Esophagus squamous epithelium (tissue), 5 donors: ENCODE measurements around the gene CSRP1. TPM values are rescaled to one million over a fixed set of nuclear protein-coding genes. Genes with fewer than 3 reads are reported as not detected.
"Not testable (repeated sequence)": the region's sequence is repeated elsewhere in the genome, so short reads cannot be mapped to it uniquely, and the experiment has no call there.

Experiments
- DNase-seq: peaks from one replicate; lab custom pipeline; 2025; lab: John Stamatoyannopoulos, UW
- H3K27ac ChIP-seq, 4 donors: fragments of 200-600 bp; sonication (generic); one replicate each; pipeline ENCODE4 v1.5.1; 2016 to 2019; ENCODE audit warnings: mild to moderate bottlenecking in 1 of 4
- H3K27me3 ChIP-seq, 4 donors: fragments of 200-600 bp; sonication (generic); 1 replicate in 3 of 4; 2 replicates in 1 of 4; pipeline versions ENCODE4 v1.5.1 to v1.6.0; 2017 to 2021; ENCODE audit warnings: antibody characterized with exemption in 1 of 4
- H3K36me3 ChIP-seq, 3 donors: fragments of 200-600 bp; sonication (generic); one replicate each; pipeline ENCODE4 v1.5.1; 2016 to 2019
- H3K4me1 ChIP-seq, 3 donors: fragments of 200-600 bp; sonication (generic); one replicate each; pipeline ENCODE4 v1.5.1; 2017 to 2019
- H3K4me3 ChIP-seq, 4 donors: fragments of 200-600 bp; sonication (generic); 1 replicate in 3 of 4; 2 replicates in 1 of 4; pipeline ENCODE4 v1.5.1; 2016 to 2019; ENCODE audit warnings: mild to moderate bottlenecking in 2 of 4, moderate library complexity in 1 of 4
- H3K9me3 ChIP-seq, 3 donors: fragments of 200-600 bp; sonication (generic); one replicate each; pipeline ENCODE4 v1.5.1; 2016 to 2019
- POLR2A ChIP-seq, 4 donors: fragments of 450-650 bp; IDR thresholded peaks; one replicate each; pipeline ENCODE4 v1.6.1; 2017; ENCODE audit warnings: antibody characterized with exemption in 4 of 4, mild to moderate bottlenecking in 4 of 4, moderate library complexity in 3 of 4
- WGBS, 2 donors: methylation state at CpG; one replicate each; pipeline ENCODE4 v1.1.5; 2018; 5-methylcytosine and 5-hydroxymethylcytosine counted together
- intact Hi-C: fragments of 100-400 bp; cut with DNase I; formaldehyde crosslinking; loops from one replicate; pipeline ENCODE4 v1.15.0; 2022
- total RNA-seq, 4 donors: library from RNA; depleted of rRNA; stranded (reverse); fragments of >200 nt; gene quantifications; one replicate each; pipeline ENCODE4 v1.1.0, GENCODE V29; 2016
- TF ChIP-seq, protein P1 (sequence below), 6 experiments: fragments of 450-650 bp in 4 of 6; fragments of 200-600 bp in 2 of 6; sonication (generic) in 2 of 6; IDR thresholded peaks; one replicate each; pipeline ENCODE4 v1.5.1; 2016 to 2019; ENCODE audit warnings: antibody characterized with exemption in 6 of 6, mild to moderate bottlenecking in 4 of 6, moderate library complexity in 4 of 6
- donor health status: DM: yes; HTN: yes; CAD: no.

The CSRP1 gene
- total RNA-seq, 4 donors from 2014 or later: 243 to 1,044 (median 363) TPM

DNA sequence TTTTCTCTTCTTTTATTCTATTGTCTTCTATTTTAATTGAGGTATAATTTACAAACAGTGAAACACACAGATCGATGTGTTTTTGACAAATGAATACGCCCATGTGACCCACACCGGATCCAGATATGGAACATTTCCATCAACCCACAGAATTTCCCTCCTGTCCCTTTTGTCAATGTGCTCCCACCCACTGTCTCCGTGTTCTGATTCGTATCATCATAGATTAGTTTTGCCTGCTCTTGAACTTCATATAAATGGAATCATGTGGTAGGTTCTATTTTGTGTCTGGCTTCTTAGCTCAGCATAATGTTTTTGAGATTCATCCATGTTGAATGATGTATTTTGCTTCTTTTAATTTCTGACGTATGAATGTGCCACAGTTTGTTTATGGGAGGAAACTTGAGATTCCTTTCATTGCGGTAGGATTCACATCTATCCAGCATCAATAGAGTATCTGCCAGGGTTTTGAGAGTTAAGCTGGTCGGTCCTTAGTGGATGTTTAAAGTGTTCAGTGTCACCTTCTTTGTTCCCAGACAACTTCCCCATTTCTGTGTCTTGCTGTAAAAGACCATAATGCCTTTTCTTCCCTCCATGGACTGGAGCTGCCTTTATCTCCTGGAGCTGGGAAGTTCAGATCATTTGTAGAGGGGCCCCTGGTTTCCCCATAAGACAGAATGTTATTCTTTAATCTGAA, 46.7 kb upstream of the CSRP1 start:
- no peak for TF ChIP-seq POLR2A (IDR thresholded peaks at IDR 0.05)
- TF ChIP-seq, protein P1, sequence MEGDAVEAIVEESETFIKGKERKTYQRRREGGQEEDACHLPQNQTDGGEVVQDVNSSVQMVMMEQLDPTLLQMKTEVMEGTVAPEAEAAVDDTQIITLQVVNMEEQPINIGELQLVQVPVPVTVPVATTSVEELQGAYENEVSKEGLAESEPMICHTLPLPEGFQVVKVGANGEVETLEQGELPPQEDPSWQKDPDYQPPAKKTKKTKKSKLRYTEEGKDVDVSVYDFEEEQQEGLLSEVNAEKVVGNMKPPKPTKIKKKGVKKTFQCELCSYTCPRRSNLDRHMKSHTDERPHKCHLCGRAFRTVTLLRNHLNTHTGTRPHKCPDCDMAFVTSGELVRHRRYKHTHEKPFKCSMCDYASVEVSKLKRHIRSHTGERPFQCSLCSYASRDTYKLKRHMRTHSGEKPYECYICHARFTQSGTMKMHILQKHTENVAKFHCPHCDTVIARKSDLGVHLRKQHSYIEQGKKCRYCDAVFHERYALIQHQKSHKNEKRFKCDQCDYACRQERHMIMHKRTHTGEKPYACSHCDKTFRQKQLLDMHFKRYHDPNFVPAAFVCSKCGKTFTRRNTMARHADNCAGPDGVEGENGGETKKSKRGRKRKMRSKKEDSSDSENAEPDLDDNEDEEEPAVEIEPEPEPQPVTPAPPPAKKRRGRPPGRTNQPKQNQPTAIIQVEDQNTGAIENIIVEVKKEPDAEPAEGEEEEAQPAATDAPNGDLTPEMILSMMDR (IDR thresholded peaks at IDR 0.05): no peak
- H3K27me3 ChIP-seq: peaks cover 0 to 4% (median 0%) of the 10 kb centered on the region in 4 donors
- no peaks in the 10 kb centered on the region for H3K36me3 ChIP-seq
- H3K4me1 ChIP-seq: peaks cover 5 to 67% (median 34%) of the 10 kb centered on the region in 3 donors
- no peak overlapping the region for H3K4me3 ChIP-seq
- intact Hi-C loops: no loop called here
- peak overlapping the region in 3 of 4 donors; percentile 57 to 67 (median 63) for H3K27ac ChIP-seq
- no peak for DNase-seq
- 57 to 67% methylated on average over 8 of the region's 8 CpGs for WGBS, 2 donors
- H3K9me3 ChIP-seq: no peaks in the 10 kb centered on the region

DNA sequence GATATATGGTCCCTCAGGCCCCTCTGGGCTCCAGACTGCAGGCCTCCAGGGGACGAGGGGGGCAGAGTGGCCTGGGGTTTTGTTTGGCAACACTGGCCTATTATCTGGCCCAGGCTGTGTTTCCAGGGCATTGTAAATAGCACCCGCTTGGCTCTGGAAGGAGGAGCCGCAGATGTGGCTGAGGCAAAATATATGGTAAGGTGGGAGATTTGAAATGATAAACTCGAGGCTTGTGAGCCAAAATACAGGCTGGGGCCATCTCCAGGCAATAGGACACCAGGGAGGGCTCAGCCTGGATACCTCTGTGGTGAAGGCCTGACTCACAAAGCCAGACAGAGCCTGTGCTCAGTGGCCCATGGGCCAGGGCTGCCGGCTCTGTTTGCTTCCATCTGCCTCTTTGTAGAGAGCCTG, 46.0 kb upstream of the CSRP1 start:
- no peak for TF ChIP-seq POLR2A (IDR thresholded peaks at IDR 0.05)
- TF ChIP-seq, protein P1 (IDR thresholded peaks at IDR 0.05): no peak
- WGBS, 2 donors: 58 to 78% methylated on average over 4 of the region's 5 CpGs
- Histone ChIP-seq H3K36me3 (no peaks in the 10 kb centered on the region), H3K4me3 (no peak overlapping the region), H3K9me3 (no peaks in the 10 kb centered on the region), H3K27me3 (peaks cover 0 to 7% (median 0%) of the 10 kb centered on the region in 4 donors), H3K4me1 (peaks cover 5 to 70% (median 34%) of the 10 kb centered on the region in 3 donors), H3K27ac (peak overlapping the region in 3 of 4 donors; percentile 57 to 67 (median 63))
- intact Hi-C loops: no loop called here
- no peak for DNase-seq

DNA sequence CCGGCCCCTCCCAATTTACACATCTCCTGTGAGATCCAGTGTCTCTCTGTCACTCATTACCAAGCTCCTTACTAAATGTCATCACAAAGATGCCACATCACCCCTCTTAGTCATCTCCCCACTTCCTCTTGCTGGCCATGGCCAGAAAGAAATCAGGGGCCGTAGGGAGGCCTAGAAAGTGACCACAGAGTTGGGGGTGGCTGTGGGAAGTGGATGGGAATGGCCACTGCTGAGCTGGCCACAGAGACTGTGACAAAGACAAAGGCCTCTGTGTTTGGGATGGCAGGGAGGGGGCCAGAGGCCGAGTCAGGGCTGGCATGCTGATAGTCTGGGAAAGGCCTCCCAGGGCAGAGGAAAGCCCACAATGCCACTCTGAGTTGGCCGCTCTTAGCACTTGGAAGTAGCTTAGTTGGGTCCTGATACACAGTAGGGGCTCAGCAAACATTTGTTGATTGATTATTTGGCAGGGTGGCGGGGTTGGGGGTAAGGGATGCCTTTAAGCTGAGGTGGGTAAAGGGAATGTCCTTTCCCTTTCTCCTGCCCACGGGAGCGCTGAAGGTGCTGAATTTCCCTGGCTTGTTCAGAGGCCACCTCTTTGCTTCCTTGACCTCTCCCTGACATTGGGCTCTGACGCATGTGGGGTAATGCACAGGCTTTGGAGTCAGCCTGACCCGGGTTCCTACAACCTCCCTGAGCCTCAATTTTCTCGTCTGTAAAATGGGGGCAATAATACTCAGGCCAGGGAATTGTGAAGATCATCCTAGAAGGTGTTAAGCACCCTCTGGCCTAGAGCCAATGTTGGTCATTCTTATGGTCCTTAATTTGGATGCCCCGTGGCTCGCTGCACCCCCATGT, 45.2 kb upstream of the CSRP1 start:
- TF ChIP-seq POLR2A (IDR thresholded peaks at IDR 0.05): no peak
- TF ChIP-seq, protein P1 (IDR thresholded peaks at IDR 0.05): no peak
- peaks cover 0 to 11% (median 0%) of the 10 kb centered on the region in 4 donors for H3K27me3 ChIP-seq
- WGBS, 2 donors: 68 to 86% methylated on average over 6 to 10 of the region's 12 CpGs
- intact Hi-C loops: no loop called here
- peak overlapping the region in 3 of 4 donors; percentile 57 to 67 (median 63) for H3K27ac ChIP-seq
- peaks cover 5 to 62% (median 28%) of the 10 kb centered on the region in 3 donors for H3K4me1 ChIP-seq
- DNase-seq: no peak
- no peaks in the 10 kb centered on the region for H3K36me3 ChIP-seq
- H3K9me3 ChIP-seq: no peaks in the 10 kb centered on the region
- H3K4me3 ChIP-seq: no peak overlapping the region

DNA sequence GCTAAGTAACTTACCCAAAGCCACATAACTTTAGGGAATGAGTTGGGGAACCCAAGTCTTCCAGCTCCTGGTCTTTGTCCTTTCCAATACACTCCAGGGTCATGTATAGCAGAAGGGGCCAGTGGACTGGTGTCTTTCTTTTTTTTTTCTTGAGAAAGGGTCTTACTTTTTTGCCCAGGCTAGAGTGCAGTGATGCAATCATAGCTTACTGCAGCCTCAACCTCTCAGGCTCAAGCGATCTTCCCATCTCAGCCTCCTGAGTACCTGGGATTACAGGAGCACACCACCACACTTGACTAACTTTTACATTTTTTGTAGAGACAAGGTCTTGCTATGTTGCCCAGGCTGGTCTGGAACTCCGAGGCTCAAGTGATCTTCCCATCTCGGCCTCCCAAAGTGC, 44.2 kb upstream of the CSRP1 start:
- H3K36me3 ChIP-seq: no peaks in the 10 kb centered on the region
- H3K27me3 ChIP-seq: peaks cover 0 to 11% (median 0%) of the 10 kb centered on the region in 4 donors
- no peak overlapping the region for H3K27ac ChIP-seq
- no peak for TF ChIP-seq POLR2A (IDR thresholded peaks at IDR 0.05)
- TF ChIP-seq, protein P1 (IDR thresholded peaks at IDR 0.05): no peak
- H3K4me1 ChIP-seq: peaks cover 5 to 54% (median 22%) of the 10 kb centered on the region in 3 donors
- WGBS, 2 donors: 92 to 96% methylated on average over 3 of the region's 3 CpGs
- H3K9me3 ChIP-seq: no peaks in the 10 kb centered on the region
- H3K4me3 ChIP-seq: no peak overlapping the region
- intact Hi-C loops: no loop called here
- DNase-seq: no peak

DNA sequence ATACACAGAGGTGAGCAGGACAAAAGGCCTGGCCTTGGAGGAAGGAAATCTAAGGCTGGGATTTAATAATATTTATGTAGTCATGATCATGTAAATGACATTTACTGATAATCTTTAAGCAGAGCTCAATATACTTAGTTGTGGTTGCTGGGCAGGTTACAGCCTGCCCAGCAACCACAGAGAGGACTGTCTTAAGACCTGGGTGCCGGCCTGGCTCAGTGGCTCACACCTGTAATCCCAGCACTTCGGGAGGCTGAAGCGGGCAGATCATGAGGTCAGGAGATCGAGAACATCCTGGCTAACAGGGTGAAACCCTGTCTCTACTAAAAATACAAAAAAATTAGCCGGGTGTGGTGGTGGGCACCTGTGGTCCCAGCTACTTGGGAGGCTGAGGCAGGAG, 42.6 kb upstream of the CSRP1 start:
- DNase-seq, intact Hi-C loops, H3K27ac ChIP-seq, H3K4me3 ChIP-seq, H3K9me3 ChIP-seq, H3K36me3 ChIP-seq: not testable (repeated sequence)
- Histone ChIP-seq H3K4me1 (peaks cover 5 to 51% (median 19%) of the 10 kb centered on the region in 3 donors), H3K27me3 (peaks cover 0 to 11% (median 0%) of the 10 kb centered on the region in 4 donors)
- WGBS, 2 donors: 56 to 61% methylated on average over 2 to 5 of the region's 5 CpGs
